GM19324 (cell line): ENCODE data around the gene FGFRL1.
A peak's percentile ranks its signal among the peaks of the same experiment; 100 is the strongest.

Experiments
- ATAC-seq: cut with Tn5 transposase; IDR thresholded peaks from one replicate; pipeline ENCODE4 v1.9.1; 2021; ENCODE audit warnings: mild to moderate bottlenecking, moderate library complexity; ENCODE audit not compliant: unreplicated experiment, low FRiP score

The FGFRL1 gene

DNA sequence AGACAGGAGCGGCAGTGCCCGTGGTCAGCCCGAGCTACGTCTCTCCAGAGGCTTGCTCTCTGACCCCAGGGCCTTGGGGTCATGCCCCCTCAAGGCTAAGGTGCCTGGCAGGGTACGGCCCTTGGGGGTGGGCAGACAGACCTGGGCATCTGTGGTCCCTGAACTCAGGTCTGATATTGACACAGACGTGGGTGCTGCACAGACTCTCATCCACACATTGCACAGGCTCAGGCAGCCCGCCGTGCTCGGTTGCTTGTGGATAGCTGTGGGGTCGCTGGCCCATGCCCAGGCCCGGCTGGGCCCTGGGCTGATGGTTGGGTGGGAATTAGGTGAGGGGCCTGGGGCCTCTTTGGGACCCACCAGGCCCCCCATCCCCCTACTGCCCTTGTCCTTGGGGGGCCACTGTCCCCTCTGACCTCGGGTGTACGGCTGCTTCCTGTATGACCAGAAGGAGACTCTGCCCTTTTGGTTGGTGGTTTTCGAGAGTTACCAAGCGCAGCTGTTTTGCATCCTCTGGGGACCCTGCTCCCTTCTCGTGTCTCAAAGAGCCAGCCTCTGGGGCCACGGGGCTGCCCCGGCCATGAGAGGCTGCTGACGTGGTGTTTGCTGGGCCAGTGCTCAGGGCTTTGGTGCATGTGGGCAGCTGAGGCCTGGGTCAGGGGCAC lies 10.1 kb downstream of the FGFRL1 start:
- ATAC-seq = peak; percentile 74

DNA sequence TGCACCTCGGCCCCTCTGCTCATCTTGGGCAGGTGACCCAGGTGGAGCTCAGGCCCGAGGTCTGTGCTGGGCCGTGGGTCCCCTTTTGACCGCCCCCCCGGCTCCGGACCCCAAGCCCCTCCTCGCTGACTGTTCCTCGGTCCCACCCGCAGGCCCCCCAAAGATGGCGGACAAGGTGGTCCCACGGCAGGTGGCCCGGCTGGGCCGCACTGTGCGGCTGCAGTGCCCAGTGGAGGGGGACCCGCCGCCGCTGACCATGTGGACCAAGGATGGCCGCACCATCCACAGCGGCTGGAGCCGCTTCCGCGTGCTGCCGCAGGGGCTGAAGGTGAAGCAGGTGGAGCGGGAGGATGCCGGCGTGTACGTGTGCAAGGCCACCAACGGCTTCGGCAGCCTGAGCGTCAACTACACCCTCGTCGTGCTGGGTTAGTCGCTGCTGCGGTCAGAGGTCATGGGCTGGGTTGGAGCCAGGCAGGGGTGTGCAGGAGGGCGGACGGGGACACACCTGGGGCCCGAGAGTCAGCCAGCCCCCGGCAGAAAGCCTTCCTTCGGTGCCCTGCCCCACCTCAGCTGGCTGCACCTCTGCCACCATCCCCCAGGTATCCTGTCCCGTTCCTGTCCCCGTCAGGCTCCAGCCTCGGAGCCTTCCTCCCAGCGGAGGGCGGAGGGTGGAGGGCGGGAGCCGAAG lies 10.8 kb downstream of the FGFRL1 start:
- ATAC-seq = no peak

DNA sequence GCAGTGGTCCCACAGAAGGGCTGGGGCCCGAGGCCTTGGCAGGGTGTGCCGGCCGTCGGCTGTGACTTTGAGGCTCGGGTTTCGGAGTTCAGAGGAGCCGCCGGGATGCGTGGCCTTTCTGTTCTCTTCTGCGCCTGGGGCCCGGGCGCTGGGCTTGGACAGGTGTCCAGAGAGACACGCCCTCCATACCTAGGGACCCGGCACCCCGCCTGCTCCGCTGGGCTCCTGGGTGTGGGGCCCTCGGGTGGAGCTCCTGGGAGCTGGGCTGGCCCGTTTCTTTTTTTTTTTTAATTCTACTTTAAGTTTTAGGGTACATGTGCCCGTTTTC lies 11.3 kb downstream of the FGFRL1 start:
- no peak for ATAC-seq

DNA sequence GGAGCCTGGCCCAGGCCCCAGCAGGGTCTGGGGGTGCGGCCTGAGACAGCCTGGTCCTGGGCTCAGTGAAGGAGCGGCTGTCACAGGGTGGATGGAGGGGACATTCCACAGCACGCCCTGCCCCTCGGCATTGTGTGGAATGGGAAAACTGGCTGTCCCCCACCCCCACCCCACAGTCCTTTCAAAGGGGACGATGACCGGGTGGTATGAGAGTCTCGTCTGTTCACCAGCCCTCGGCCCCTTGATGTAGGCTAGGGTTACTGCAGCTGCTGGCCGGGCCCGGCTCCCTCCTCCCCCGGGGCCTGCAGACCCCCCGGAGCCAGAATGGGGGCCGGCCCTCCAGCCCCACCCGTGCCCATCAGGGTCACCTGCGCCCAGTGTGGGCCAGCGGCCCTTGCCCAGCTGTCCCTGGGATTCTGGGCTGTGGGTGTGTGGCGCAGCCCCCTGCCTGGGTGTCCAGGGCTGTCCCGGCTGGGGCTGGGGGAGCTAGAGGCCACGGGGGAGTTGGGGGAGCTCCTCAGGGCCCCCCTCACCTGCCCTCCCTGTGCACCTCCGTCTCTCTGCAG lies 11.7 kb downstream of the FGFRL1 start:
- ATAC-seq = no peak

DNA sequence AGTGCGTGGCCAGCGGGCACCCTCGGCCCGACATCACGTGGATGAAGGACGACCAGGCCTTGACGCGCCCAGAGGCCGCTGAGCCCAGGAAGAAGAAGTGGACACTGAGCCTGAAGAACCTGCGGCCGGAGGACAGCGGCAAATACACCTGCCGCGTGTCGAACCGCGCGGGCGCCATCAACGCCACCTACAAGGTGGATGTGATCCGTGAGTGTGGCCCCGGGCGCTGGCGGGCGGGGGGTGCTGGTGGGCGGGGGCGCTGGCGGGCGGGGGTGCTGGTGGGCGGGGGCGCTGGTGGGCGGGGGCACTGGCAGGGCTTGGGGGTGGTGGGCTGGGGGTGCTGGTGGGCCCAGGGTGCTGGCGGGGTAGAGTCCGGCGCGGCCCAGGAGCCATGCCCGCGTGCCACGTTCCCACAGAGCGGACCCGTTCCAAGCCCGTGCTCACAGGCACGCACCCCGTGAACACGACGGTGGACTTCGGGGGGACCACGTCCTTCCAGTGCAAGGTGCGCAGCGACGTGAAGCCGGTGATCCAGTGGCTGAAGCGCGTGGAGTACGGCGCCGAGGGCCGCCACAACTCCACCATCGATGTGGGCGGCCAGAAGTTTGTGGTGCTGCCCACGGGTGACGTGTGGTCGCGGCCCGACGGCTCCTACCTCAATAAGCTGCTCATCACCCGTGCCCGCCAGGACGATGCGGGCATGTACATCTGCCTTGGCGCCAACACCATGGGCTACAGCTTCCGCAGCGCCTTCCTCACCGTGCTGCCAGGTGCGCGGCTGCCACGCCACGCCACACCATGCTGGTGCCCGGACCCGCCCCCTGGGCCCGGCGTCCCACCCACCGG lies 12.7 kb downstream of the FGFRL1 start:
- ATAC-seq = no peak

- no peak for ATAC-seq
Measured at GRCh38 chr4:1024882-1025545, 13.6 kb downstream of the FGFRL1 start.

DNA sequence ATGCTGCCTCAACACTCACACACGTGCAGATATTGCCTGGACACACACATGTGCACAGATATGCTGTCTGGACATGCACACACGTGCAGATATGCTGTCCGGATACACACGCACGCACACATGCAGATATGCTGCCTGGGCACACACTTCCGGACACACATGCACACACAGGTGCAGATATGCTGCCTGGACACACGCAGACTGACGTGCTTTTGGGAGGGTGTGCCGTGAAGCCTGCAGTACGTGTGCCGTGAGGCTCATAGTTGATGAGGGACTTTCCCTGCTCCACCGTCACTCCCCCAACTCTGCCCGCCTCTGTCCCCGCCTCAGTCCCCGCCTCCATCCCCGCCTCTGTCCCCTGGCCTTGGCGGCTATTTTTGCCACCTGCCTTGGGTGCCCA lies 14.7 kb downstream of the FGFRL1 start:
- ATAC-seq = no peak

DNA sequence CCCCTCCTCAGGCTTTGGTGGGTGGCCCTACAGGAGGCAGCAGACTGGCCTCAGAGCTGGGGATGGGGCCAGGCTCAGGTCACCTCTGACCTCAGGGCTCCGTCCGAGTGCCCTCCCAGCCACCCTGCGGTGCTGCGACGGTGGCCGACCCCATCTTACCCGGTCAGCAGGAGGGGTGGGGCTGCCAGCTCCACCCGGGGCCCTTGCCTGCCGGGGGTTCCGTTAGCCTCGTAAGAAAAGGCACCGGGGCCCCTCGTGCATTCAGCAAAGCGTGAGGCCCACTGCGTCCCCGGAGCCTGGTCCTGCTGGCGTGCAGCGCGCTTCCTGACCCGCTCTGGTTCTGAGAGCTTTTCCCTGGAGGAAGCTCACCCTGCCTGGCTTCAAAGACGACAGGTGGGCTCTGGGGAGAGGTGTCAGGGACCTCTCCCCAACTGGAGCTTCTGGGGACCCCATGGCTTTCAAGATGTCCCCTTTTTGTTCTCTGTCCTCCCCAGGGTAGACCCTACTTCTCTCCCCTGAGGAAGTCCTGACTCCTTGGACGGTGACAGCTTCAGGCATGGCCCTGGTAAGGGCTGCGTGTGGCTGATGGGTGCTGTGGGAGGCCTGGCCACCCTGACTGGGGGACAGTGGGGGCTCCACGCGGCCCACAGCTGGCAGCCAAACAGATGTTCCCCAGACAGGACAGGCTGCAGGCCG lies 15.9 kb downstream of the FGFRL1 start:
- no peak for ATAC-seq

DNA sequence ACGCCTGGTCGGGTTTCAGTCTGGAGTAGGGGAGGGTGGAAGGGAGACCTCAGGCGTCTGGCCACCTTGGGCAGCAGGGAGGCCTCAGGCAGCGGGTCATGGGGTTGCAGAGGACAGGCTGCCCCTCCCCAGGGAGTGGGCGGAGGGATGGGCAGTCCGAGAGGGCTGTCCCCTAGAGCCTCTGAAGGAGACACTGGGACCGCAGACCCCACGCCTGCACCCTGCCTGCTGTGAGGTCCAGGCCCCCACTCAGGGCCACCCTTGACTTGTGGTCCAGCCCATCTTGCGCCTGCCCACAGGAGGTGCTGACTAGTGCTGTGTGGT lies 16.5 kb downstream of the FGFRL1 start:
- ATAC-seq = no peak

DNA sequence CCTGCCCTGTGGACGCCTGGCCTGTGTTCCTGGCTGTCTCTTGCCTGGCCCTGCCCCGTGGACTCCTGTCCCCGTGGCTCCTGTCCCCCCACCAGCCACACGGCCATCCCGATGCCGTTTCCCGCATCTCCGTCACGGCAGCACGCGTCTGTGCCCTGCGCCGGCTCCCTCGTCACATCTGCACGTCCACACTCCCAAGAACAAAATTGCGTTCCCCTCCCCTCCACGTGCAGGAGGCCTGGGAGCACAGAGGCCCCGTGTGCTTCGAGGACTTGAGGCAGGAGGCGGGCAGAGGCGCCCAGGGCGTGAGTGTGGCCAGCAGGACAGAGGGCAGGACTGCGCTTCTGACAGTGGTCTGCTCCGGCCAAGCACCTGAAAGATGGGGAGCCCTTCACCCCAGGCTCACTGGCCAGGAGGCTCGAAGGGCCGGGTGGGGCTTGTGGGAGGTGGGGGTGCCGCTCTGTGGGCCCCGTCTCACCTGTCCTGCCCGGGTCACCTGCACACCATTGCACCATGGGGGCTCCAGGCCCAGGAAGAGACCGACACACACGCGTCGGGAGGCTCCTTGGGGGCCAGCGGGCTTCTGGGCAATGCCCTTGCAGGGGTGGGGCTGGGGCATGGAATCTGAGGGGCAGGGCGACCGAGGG lies 17.3 kb downstream of the FGFRL1 start:
- no peak for ATAC-seq

- ATAC-seq = no peak
Measured at GRCh38 chr4:1029529-1029928, 18.1 kb downstream of the FGFRL1 start.

GRCh38 chr4:1030031-1030430 lies 18.6 kb downstream of the FGFRL1 start:
- ATAC-seq = no peak

DNA sequence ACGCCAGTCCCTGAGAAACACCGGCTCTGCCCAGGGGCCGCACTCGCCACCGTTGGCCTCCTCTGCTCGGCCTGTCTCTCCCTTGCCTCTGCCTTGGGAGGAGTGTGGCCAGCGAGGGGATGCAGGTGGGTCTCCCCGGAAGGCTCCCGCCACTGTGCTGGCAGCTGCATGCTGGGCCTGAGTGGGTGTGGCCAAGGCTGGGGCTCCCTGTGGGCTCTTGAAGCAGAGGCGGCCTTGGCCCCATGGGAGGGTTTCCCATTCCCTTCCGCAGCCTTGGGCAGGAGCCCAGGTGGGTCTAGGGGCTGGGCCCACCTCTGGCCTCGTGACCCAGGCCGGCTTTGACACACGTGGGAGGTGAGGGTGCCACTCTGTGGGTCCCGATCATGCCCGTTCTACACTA lies 19.1 kb downstream of the FGFRL1 start:
- no peak for ATAC-seq

DNA sequence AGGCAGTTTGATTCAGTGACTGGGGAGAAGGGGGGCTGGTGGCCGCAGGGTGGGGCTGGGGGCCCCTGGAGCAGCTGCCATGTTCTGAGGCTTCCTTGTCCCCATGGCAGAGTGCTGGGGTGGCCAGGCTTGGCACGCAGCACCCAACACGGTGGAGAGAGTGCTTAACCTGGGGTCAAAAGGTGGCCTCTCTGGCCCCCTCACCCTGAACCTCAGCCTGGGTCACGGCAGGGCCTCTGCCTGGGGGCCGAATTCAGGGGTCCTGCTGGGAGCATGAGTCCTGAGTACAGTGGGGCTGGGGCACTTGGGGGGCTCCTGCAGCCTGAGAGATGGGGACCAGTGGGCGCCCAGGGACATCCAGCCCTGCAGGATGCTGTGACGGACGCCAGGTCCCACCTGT lies 19.9 kb downstream of the FGFRL1 start:
- ATAC-seq = no peak

DNA sequence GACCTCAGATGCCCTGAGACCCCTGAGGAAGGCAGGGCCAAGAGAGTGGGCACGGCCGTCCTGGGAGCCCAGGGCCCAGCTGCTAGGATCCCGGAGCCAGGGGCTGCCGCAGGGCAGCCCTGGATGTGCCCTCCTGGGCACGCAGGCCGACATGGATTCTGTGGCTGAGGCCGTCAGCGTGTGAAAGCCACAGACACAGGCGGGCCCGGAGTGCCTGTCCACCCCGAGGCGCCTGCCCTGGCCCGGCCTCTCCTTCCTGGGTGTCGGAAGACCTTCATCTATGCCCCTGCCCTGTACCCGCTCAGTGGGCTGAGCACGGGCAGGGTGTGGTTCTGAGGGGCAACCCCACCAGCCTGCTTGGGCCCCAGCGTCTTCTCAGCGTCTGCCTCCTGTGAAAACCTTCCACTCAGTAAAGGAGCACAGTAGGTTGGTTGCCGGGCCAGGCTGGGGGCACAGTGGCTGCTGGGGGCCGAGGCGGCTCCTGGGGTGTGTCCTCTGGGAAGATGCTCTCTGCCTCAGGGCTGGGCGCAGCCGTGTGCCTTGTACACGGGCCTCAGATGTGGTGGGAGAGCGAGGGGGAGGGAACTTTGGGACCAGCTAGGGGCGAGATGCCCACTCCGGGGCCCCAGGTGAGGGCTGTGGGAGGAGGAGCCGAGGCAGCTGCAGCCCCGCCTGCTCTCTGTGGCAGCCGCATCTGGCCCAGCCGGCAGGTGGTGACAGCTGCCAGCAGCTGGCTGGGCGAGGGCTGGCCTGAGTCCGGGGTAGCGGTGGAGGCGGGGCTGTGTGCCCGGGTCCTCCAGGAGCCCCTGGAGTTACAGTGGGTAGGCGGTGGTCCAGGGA lies 20.8 kb downstream of the FGFRL1 start:
- no peak for ATAC-seq

DNA sequence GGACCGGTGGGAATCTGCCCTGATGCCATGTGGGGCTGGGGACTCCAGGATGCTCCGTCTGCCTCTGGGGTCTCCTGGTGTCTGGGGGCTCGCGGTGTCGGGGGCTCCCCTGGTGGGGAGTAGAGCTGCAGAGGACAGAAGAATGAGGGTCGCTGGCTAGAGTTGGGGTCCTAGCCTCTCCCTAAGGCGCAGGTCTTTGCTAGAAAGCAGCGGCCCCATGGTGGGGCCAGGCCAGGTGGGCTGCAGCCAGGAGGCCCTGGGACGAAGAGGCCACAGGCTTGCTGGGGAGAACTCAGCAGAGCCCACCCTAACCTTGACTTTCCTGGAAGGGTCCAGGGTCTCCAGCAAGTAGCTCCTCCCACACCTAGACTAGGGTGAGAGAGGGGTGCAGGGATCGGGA lies 21.4 kb downstream of the FGFRL1 start:
- no peak for ATAC-seq

DNA sequence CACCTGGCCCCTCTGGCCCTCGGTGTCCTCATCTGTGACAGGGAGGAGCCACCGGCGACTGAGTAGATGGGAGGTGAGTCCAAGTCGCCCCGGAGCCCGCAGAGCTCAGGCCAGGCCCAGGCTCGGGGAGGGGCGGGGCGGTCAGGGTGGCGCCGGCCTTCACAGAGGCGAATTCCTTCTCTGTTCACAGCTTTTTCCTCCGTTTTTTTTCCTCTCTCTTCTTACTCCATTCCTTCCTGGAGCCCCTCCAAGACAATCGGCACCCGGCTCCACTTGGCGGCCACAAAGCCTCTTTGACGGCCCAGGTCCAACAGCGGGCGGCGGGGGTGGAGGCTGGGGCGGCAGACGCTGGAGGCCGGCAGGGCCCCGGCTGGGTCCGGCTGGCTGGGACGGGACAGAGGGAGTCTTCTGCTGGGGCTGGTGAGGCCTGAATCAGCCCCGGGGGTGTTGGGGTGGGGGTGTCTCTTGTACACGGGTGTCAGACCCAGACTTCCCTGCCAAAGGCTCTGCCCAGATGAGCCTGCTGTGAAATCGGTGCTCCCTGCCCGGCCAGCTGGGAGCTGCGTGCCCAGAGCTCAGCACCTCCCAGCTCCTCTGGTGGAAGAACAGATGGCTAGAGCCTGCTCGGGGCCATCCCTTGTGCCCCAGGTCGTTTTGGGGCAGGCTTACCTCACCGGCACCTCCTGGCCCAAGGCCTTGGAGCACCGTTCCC lies 22.6 kb downstream of the FGFRL1 start:
- no peak for ATAC-seq

DNA sequence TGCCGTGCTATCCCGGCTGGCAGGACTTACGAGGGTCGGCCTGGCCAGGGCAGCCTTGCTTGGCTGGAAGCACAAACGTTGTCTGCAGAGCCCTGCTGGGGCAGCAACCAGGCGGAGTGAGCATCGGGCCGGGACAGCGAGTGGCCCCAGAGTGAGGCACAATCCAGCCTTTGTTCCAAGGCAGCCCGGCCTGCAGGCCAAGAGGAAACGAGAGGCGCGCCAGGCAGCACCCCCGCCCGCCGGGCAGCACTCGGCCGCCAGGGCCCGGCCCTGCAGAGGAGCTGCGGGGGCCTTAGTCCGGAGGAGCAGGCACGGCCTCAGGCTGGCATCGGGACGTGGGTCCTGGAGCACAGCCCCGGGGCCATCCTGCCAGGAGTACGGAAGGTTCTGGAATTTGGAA lies 24.1 kb downstream of the FGFRL1 start:
- ATAC-seq = no peak
